GM19023 (cell line): ENCODE data around the gene PFDN1.

Experiments used
- ATAC-seq: cut with Tn5 transposase; IDR thresholded peaks from one replicate; pipeline ENCODE4 v1.9.1; 2021; ENCODE audit warnings: mild to moderate bottlenecking, moderate library complexity; ENCODE audit not compliant: unreplicated experiment

Gene PFDN1

DNA sequence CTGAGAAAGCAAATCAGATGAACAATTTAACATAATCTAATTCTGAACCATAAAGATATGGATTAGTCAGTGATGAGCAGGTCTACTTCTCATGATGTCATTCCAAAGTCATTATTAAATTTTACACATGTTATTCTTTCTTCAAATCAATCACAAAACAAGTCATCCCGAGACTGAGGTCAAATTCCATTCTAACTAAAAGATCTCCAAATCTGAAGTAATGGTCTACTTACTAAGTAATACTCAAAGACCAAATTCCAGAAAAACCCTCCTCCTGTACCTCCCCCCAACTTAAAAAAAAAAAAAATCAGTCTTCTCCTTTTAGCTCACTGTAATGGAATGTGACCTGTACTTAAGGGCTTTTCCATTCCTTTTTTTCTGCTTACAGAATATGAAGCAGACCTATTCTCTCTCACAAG, 4.7 kb downstream of the PFDN1 start:
- ATAC-seq: no peak

DNA sequence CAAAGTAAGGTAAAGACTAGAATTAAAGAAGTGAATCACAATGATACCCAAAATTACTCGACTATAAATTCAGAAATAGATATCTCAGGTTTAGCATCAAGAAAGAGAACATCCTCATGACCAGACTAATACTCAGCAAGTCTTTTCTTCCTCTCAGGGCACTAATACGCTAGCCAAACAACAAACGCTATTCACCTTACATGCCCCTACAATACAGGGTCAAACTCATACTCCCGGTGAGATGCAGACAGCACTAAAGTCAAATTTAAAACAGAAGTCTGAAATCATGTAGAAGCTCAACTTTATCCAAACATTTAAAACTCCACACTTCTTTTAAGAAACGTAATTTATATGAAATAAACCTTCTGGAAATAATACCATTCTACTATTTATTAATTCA, 5.6 kb downstream of the PFDN1 start:
- ATAC-seq: no peak

DNA sequence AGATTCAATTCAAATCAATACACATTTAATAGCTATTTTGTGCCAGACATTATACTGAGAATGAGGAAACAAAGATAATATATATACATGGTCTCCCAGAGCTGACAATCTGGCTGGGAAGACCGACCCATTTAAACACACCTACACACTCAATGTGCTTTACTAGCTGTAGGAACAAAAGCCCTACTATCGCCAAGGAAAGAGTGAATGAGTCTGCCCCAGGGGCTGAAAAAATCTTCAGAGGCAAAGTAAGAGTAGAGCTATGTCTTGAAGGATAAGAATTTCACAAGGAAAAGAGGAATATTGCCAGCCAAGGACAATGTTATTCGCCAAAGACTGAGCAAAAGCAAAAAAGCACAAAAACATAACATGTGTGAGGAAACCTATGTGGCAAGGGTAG, 6.6 kb downstream of the PFDN1 start:
- ATAC-seq: no peak

DNA sequence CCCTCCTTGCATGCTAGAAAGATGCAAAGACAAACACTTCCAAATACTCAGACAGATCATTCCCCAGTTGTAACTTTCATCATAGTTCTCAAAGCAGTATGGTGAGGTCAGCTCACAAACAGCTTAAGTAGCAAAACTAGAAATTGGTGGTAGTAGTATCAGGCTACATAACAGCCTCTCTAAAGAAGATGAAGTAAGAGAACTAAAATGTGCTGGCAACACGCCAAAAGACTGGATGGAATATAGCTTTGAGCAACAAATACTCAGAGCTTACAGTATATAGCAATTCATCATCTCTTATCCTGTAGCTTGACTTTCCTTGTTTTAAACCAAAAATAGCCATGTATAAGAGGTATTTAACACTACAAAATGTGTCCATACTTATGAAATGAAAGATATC, 7.5 kb downstream of the PFDN1 start:
- ATAC-seq: no peak

DNA sequence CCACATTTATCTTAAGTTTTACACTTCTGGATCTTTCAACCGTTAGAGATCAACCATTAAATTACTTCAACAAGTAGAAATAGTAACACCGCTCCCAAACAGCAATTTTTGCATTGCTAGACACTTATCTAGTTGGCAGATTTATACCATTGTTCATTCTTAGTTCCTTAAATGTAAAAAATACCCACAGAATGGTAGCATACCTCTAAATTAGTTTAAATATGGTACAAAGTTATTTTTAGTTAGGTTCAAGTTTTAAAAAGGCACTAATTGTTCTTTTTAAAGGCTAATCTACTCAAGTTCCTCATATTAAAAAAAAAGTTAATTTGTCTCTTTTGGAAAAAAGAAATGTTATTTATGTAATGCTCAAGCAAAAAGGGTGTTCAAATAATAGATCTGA, 8.1 kb downstream of the PFDN1 start:
- ATAC-seq: no peak

DNA sequence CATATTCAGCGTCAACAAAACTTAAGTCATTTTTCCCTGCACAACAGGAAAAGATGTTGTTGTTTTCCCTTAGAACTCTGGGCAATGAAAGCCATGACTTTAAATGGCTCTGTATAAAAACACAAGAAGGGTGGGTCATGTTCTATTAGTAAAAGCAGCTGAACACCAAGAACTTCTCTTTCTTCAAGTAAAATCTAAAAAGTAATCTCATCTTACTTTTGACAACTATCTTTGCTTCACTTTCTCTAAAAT, 9.1 kb downstream of the PFDN1 start:
- ATAC-seq: no peak

- ATAC-seq: no peak
These were observed 9.6 kb downstream of the PFDN1 start for GRCh38 chr5:140293091-140293848.

DNA sequence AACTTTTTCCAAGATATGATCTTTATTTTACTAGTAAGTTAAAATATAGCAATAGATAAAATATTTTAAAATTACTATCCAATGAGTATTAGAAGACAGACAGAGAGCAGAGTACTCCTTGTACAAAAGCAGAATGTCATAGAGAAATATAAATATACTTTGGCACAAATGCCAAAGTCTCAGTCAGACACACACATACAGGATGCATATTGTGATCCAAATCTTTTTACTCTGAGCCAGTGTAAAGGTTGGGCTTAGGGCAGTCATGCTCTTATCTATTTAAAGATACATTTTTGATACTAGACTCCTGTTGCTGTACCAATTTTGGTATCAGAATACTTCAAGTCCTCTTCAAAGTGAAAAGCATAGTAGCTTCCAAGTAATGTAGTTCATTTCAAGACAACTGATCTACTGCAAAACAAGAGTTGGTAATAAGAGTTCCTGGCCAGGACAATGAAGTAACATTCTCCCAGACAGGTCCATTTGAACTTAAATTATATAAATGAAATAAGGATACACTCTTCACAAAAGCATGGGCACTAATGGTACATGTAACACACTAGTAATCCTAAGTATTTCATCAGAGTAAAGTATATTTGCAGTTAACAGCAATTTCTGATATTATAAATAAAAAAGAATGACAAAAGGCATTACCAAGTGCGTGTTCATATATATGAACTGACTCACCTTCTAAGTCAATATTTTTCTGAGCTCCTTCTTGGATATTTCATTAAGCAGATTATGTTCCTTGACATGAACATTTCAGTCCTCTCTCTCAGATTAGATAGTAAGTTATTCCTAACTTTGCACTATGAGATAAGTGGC, 10.5 kb downstream of the PFDN1 start:
- ATAC-seq: no peak

DNA sequence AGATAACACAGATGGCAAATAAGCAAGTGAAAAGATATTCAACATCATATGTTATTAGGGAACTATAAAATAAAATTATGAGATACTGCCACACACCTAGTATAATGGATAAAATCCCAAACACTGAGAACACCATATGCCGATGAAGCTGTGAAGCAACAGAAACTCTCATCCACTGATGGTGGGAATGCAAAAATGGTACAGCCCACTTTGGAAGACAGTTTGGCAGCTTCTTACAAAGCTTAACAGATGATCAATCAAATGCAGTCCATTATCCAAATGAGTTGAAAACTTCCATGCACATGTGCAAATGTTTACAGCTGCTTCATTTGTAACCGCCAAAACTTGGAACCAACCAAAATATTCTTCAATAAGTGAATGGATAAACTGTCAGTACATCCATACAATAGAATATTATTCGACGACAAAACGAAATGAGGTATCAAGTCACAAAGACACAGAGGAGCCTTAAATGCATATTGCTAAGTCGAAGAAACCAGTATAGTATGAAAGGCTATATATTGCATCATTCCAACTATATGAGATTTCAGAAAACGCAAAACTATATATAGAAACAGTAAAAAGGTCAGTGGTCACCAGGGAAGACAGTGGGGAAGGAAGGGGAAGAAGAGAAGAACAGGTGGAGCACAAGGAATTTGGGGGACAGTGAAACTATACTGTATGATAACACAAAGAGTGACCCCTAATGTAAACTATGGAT, 14.9 kb downstream of the PFDN1 start:
- ATAC-seq: no peak

DNA sequence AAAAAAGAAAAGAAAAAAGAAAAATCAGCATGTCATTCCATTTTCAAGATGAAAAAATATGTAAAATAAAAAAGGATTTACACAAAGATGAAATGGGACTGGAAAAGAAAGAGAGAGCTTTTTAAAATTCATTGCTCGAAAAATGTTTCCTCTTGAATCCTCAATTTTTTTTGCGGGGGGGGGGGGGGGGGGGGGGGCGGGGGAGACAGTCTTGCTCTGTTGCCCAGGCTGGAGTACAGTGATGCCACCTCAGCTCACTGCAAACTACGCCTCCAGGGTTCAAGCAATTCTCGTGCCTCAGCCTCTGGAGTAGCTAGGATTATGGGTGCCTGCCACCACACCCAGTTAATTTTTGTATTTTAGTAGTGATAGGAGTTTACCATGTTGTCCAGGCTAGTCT, 16.5 kb downstream of the PFDN1 start:
- ATAC-seq: no peak

GRCh38 chr5:140284013-140284412, 18.9 kb downstream of the PFDN1 start:
- ATAC-seq: no peak

GRCh38 chr5:140282266-140282665, 20.6 kb downstream of the PFDN1 start:
- no peak for ATAC-seq

DNA sequence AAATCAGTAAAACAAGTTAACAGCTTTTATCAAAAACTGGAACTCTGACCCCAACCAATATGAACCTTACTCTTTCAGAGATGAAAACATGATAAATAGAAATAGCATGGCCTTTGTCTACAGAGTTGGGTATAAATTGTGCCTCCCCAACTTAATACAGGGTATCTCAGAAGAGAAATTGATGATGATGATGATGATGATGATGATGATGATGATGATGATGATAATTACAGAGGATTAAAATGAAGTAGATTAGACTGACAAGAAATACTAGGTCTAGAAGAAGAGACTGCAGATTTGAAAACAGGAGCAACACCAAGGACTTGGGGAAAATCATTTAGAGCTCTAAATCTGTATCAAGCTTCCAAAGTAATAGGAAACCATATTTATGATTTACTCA, 27.1 kb downstream of the PFDN1 start:
- ATAC-seq: no peak

DNA sequence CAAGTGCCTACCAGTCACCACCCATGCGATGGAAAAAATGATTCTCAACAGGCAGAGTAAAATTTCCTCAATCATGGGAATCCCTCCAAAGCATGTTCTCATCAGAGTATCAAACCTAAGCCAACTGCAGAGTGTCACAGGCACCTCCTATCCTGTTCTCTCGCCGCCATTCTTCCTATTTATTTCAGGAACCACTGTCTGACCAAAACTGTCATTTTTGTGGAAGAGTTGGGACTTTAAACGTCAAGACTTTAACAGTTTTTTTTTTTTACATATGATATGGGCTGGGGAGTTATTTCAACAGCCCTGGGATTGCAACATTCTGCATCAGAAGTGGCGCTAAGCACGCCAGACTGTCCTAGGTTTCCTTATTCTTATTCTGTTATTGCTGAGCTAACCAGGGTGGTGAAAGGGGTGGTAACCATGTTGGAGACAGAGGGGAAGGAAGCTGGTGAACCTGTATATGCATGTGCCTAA, 29.5 kb downstream of the PFDN1 start:
- no peak for ATAC-seq

DNA sequence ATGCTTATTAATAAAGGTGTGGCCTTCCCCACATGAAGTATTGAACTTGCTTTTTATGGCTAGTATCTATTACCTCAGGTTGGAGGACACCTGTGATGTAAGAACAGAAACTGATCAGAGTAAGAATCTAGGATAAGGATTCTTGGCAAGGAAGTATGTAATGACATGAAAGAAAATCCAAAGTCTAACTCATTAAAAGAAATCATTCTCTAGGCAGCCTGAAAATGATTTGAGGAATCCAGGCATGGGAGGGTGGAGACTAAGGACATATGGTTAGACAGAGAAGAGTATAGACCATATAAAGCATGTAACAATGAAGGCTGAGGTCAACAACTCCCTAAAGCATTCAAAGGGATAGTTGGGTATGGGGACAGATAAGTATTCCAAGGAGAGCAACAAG, 32.9 kb downstream of the PFDN1 start:
- no peak for ATAC-seq

DNA sequence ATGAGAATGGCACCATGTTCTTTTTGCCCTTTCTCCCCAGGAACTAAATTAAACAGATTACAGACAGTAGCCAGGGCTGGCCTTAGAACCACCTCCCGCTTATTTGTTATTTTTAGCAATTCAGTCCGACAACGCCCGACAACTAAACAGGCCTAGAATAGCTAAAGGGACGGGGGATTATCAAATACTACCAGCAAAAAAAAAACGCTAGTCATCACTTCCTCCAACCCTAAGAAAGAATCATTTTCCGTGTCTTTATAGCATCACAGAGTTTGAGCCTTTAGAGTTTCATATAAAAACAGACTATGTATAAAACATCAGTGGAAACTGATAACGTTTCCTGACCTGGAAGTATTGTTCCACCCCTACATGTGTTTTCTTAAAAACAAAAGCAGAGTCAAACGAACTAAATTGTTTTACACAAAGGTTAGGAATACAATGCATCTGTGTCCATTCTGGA, 35.3 kb downstream of the PFDN1 start:
- ATAC-seq: no peak

DNA sequence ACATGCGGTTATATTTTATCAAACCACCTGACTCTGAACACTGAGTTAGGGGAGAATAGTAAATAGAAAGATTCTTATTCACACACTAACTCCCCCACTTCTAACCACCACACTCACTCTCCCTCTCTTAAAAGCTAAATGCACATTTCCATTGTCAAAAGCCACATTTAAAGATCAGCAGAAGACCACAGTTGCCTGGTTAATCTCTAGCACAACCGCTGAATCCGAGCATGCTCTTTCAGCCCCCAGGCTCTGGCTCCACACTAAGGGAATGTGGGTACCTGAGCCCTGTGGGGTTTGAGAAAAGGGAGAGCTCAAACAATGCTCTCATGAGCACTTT, 35.7 kb downstream of the PFDN1 start:
- ATAC-seq: no peak

DNA sequence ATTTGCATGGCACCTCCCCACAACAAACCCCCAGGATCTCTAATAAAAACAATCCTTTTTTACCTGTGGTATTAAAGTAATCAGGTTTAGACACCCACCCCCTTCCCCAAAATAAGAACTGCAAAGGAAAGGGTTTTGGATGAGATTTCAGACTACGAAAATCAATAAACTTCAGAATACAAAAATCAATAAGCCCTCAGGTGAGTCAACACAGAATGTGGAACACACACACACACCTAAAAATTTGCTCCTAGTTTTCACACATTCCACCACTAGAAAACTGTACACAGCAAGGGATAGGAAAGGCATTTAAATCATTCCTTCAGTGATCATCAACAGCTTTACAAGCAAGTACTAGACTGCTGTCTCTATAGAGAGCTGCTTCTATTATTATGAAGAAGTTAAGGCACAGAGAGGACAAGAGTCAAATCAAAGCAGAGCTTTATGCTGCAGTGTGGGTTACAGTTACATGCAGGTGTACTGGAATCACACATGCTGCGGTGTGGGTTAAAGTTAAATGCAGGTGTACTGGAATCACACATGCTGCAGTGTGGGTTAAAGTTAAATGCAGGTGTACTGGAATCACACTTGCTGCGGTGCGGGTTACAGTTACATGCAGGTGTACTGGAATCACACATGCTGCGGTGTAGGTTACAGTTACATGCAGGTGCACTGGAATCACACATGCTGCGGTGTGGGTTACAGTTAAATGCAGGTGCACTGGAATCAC, 36.3 kb downstream of the PFDN1 start:
- ATAC-seq: no peak

- no peak for ATAC-seq
These were observed 37.1 kb downstream of the PFDN1 start for GRCh38 chr5:140265845-140266244.

DNA sequence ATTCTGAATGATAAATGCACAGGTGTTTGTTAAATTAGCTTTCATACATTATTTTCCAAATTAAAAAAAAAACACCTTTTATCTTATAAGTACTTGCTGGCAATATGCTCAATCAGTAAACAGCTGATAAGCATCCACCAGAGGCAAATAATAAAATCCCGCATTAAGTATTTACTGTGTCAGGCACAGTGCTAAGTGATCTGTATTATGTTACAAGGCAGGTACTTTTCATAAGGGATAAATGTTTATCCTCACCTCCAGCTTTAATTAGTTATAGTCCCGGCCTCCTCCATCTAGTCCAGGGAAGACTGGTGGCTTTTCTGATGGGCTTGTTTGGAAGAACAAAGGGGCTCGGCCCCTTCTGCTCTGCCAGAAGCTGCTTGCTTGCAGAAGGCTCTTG, 40.1 kb downstream of the PFDN1 start:
- no peak for ATAC-seq

GRCh38 chr5:140262221-140262620, 40.7 kb downstream of the PFDN1 start:
- no peak for ATAC-seq
